GM19463 (cell line): ENCODE measurements around the gene PGAP2.
"Not testable (repeated sequence)": the region's sequence is repeated elsewhere in the genome, so short reads cannot be mapped to it uniquely, and the experiment has no call there.

Source experiments
- ATAC-seq: cut with Tn5 transposase; IDR thresholded peaks from one replicate; pipeline ENCODE4 v1.9.1; 2021; ENCODE audit warnings: mild to moderate bottlenecking, moderate library complexity; ENCODE audit not compliant: unreplicated experiment

Gene PGAP2

DNA sequence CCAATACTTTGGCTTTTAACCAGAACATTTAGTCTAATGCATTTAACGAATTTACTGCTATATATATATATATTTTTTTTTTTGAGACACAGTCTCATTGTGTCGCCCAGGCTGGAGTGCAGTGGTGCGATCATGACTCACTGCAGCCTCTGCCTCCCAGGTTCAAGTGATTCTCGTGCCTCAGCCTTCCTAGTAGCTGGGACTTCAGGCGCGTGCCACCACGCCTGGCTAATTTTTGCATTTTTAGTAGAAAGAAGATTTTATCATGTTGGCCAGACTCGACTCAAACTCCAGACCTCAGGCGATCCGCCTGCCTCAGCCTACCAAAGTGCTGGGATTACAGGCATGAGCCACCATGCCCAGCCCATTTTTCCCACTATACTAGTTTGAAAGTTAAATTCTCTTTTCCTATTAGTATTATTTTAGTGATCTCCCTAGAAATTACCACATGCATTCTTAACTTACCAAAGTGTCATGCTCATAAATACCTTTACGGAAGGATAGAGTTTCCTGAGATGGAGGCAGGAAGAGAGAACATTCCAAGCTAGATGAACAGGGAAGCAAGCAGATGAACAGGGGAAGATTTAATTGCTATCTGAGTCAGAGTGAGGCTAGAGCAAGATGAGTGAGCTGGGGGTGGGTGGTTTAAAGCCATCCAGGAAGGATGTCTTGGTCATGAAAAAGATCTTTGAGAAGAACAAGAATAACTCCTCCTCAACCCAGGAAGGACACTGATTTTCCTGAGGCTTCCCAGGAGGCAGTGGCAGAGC is 4.4 kb upstream of the PGAP2 start:
- ATAC-seq, result no peak

DNA sequence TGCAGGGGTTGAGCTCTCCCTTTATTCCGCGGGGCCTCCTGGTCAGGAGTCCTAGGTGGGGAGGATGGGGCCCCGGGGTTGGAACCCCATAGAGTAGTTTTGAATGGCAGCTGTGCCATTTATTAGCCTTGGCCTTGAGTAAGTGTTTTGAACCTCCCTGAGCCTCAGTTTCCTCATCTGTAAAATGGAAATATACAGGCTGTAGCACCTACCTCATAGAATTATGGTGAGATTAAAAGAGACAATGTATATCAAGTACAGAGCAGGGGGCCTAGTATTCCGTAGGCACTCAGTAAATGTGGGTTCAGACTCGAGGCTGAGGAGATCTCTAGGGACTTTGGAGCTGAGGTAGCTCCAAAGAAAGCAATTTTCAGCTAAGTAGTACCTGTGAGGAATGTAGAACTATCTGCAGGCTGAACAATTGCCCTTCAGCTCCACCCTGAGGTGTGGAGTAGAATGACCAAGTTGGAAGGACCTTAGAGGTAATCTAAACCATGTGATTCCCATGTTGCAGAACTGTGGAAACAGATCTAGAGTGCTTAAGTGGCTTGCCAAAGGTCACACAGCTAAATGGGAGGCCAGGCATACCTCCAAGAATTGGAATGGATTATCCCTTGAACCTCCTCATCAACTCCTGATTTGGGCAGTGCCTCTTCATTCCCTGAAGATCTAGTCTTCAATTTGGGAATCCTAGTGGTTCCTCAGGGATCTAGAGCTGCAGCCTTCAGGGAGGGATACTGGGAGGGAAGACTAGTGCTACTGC is 682 bp downstream of the PGAP2 start:
- peak; percentile 74 for ATAC-seq

DNA sequence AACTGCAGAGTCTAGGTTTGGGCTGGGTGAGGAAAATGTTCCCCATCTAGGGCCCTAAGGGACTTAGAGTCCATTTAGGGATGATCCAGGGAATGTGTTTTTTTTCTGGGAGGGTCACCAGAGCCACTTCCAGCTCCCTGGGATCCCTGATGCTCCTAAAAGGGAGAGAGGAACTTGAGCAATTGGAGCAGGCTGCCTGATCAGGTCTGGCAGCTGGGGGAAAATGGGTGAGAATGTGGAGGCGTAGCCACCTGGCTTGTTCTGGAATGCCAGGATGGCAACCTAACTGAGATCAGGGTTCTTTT is 1.2 kb downstream of the PGAP2 start:
- ATAC-seq, result no peak

DNA sequence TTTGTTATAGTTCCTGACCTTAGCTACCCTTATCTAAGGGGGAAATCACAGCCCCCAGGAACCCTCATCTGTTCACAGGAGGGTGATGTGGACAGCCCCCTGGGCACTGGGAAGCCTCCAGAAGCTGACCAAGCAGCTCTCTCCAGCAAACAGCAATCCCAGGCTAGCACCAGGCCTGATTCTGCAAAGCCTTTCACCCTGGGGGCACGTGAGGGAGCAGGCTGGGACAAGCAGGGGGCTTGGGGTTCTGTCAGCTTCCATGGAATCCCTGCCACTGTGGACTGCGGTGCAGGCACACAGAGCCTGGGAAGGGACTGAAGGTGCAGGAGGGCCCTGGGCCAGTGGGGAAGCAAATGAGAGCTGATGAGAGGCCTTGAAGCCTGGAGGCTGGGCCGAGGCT is 2.1 kb downstream of the PGAP2 start:
- ATAC-seq, result no peak

DNA sequence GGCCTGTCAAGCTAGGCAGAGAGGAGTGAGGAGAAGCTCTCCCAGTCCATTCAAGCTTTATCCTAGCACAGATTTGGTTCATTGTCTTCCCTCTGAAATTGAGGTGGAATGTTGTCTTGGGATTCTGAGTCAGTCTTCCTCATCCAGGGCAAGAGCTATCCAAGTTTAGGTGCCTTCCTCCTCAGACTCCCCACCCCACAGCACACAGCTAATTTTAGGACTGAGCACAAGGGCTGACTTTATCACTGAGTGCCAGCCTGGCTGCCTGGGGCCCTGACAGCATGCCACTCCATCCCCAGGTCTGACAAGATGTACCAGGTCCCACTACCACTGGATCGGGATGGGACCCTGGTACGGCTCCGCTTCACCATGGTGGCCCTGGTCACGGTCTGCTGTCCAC is 2.6 kb downstream of the PGAP2 start:
- ATAC-seq, result no peak

DNA sequence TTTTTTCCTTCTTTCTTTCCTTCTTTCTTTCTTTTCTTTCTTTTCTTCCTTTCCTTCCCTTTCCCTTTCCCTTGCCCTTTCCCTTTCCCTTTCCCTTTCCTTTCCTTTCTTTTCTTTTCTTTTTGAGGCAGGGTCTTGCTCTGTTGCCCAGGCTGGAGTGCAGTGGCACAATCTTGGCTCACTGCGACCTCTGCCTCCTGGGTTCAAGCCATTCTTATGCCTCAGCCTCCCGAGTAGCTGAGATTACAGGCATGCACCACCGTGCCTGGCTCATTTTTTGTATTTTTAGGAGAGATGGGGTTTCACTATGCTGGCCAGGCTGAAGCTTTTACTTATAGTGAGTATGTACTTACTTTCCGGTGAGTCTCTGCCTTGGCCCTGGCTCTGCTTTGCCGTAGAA is 6.5 kb downstream of the PGAP2 start:
- ATAC-seq, result not testable (repeated sequence)

DNA sequence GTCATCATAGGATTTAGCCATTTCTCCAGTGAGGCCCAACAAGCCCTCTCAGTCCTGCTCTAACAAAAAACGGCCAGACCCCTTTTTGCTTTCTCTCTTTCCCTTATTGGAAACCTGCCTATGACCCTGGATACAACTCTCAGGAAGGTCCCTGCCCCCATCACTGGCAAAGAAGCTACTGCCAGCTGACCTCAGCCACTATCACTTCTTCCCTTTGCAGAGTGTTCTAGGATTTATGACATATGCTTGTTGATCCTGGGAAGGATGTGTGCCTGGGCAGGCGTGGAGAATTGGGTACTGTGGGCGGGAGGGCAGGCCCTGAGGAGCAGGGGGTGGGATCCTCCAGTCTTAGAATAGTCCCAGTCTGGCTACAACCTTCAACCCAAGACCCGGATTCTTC is 7.5 kb downstream of the PGAP2 start:
- ATAC-seq, result no peak

DNA sequence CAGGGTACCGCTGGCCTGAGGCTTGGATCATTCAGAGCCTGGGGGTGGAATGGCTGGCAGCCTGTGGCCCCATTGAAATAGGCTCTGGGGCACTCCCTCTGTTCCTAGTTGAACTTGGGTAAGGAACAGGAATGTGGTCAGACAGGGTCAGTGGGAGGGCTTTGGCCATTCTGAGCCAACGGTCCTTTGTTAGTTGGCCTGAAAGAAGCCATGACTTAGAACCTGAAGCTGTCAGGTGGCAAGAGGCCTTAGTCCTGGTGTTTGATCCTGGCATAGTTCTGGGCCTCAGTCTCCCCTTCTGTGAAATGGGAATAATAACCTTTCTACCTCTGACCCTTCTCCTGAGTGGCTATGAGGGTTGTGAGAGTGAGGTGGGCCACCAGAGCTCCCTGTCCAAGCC is 8.3 kb downstream of the PGAP2 start:
- ATAC-seq, result no peak

DNA sequence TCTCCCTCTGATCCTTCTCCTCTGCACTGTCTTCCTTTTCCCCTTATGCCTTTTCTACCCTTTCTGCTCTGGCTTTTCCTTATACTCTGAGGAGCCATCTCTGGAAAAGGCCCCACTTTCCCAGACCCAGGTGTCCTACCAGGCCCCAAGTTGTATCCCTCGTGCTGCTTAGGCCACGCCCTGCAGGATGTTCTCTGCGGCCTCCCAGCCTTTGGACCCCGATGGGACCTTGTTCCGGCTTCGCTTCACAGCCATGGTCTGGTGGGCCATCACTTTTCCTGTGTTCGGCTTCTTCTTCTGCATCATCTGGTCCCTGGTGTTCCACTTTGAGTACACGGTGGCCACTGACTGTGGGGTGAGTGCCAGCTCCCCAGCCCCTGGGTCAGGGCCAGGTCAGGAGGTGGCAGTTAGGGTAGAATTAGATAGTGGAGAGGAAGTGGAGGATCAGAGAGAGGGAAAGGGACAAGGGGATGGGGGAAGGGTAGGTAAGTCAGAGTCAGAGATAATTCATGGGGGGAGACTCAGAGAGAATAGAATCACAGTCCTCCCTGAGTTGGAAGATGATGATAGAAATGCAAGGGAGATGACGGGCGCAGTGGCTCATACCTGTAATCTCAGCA is 8.9 kb downstream of the PGAP2 start:
- ATAC-seq, result no peak

DNA sequence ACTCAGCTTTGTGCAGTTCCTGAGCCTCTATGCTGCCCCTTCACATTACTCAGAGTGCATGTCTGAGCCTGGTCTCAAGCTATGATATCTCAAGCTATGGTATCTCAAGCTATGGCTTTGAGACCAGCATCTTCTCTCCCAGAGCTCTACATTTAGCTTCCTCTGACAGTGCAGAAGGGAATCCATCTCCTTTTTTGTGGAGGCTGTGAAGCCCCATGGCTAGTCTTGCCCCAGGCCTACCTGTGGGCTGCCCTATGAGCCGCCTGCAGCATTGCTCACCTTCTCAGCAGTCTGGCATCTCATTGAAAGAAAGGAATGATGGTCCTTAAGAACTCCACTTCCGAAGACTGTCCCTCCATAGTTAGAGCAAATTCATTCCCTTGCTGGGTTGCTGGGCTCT is 12.6 kb downstream of the PGAP2 start:
- ATAC-seq, result no peak

DNA sequence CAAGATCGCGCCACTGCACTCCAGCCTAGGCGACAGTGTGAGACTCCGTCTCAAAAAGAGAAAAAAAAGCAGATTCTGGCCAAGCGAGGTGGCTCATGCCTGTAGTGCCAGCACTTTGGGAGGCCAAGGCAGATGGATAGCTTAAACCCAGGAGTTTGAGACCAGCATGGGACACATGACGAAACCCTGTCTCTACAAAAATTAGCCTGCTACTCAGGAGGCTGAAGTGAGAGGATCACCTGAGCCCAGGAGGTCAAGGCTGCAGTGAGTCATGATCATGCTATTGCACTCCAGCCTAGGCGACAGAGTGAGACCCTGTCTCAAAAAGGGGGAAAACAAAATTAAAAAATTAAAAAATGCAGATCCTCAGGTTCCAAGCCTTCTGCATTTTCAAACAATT is 14.0 kb downstream of the PGAP2 start:
- no peak for ATAC-seq

DNA sequence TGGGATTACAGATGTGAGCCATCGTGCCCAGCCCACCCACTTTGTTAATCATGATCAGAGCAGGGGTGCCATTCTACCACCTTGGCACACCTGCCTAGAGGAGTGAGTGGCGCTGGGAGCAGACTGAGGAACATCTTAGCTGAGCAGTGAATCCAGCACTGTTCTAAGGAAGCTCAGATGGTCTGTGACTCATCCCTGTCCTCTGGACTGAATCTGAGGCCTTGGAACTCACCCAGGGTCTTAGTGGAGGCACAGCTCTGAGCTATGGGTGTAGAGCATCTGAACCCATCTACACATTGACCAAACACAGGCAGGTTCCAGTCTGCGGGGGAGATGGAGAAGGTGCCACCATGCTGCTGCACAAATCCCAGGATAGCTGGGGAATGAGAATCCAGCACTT is 14.9 kb downstream of the PGAP2 start:
- ATAC-seq, result no peak

DNA sequence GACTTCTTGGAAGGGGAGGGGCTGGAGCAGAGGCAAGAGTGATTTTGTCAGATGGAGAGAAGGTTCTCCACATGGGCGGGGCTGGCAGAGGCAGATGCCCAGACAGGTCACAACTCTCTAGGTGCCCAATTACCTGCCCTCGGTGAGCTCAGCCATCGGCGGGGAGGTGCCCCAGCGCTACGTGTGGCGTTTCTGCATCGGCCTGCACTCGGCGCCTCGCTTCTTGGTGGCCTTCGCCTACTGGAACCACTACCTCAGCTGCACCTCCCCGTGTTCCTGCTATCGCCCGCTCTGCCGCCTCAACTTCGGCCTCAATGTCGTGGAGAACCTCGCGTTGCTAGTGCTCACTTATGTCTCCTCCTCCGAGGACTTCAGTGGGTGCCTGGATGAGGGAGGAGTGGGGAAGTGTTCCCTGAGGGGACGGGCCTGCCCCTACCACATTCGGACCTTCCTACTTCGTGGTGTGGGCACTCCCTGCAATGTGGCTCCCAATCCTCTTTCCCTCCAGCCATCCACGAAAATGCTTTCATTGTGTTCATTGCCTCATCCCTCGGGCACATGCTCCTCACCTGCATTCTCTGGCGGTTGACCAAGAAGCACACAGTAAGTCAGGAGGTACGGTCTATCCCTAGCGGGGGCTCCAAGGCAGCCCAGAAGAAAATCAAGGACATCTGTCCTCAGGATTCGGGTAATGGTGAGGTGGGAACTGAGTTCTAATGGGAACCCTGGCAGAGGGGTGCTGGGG is 15.6 kb downstream of the PGAP2 start:
- ATAC-seq, result no peak

DNA sequence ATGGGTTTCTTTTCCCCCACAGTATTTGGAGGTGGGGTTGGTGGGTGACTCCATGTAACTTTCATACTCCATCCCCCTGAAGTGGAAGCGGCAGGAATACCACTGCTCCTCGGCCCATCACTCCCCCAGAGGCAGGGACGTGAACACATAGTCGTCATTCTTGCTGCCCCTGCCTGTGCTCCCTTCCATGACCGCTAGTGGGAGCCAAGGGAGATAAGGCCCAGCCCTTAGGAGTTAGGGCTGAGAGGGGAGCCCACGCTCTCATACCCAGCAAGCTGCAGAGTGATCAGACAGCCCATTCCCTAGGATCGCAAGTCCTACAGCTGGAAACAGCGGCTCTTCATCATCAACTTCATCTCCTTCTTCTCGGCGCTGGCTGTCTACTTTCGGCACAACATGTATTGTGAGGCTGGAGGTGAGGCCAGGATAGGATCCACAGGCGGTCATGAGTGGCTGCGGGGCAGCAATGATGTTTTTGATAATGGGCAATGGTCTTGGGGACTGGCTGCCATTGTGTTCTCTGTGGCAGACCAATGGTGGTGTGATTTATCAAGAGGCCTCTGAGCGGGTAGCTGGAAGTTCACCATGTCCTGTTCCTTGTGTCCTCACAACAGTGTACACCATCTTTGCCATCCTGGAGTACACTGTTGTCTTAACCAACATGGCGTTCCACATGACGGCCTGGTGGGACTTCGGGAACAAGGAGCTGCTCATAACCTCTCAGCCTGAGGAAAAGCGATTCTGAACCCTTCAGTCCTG is 16.5 kb downstream of the PGAP2 start:
- peak; percentile 83 for ATAC-seq

DNA sequence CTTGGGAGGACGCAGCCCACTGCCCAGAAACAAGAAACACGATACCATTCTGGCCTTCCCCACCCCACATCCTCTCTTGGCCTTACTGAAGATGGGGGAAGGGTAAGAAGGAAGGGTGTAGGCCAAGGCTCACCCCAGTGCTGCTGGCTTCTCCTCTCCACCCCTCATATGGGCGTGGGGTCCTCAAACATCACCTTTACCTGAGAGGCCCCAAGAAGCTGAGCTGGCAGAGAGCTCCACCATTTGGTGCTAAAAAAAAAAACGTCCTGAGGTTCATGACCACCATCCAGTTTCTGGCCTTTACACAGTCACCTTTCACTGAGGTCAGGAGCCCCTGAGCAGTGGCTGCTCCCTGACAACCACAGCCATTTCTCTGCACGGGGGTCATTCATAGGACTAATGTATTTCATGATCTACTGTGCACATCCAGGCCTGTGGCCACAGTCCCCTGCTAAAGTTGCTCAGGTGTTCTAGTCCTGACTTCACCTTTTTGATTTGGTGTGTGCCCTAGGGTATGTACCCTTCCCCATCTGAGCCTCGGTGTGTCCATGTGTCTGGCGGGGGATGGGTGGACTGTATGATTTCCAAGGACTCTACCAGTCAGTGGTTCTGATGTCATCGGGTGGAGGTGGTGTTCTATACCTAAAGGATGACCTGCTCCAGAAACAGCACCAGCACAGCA is 17.3 kb downstream of the PGAP2 start:
- ATAC-seq, result no peak

DNA sequence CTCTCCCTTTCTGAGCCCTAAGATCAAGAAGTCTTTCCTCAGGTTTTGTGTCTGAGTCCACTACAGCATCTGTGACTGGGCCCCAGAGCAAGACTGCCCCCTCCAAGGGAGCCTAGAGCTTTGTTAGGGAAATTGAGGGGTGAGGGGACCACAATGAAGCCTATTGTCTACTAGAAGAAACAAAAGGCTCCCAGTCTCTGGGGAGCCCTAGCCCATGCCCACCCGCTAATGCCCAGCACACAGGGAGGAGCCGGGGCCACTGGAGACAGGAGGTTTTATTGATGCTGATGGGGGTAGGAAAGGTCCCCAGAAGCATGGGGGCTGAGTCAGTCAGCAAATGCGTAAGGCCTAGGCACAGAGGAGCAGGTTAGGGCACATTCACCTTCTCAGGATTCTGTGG is 18.4 kb downstream of the PGAP2 start:
- ATAC-seq, result no peak

DNA sequence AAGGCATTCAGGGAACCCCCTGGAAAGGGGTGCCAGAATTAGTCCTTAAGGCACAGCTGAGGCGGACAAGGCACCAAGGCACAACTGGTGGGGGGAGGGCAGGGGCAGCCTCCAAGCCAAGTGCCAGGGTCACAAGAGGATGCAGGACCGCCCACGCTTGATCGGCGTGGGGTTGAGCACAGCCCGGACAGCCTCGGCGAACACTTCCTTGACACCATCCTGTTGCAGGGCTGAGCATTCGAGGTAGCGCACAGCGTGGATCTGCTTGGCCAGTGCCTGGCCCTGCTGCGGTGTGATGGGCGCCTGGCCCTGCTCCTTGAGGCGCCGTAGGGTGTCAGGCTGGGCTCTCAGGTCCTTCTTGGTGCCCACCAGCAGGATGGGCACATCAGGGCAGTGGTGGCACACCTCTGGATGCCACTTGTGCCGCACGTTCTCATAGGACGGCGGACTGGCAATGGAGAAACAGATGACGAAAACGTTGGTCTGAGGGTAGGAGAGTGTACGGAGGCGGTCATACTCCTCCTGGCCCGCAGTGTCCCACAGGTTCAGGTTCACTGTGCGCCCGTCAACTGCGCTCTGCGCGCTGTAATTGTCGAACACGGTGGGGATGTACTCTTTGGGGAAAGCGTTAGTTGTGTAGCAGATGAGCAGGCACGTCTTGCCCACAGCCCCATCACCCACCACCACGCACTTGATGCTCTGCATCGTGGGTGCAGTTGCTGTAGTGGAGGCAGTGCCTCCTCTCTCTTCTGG is 19.2 kb downstream of the PGAP2 start:
- ATAC-seq, result no peak

DNA sequence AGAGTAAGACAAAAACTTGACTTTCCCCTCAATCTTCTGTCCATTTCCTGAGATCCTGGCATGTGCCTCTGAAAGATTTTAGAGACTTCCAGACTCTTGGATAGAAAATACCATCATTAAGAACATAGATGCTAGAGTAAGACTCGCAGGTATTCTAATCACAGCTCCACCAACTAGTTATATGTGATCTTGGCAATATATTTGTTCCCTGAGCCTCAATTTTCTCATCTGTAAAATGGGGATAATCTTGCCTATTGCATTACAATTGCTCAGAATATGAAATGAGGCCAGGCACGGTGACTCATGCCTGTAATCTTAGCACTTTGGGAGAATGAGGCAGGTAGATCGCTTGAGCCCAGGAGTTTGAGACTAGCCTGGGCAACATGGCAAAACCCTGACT is 21.7 kb downstream of the PGAP2 start:
- no peak for ATAC-seq

DNA sequence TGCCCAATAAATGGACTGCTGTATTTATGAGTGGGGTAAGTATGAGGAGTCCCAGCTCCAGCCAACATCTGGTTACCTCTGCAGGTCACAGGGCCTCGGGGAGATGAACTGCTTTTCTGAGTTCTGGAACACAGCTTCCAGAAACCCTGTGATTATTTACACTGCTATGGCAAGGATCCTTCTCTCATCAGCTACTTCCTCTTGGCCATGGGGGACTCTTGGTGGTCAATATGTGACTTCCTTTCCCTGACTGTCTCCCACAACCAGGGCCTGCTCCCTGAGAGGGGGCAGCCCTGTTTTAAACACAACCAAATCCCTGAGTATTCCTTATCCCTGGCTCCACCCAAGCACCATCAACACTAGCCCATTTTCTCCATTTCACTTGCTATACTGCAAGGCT is 22.4 kb downstream of the PGAP2 start:
- no peak for ATAC-seq
